ENCODE measurements around the gene FNDC1.

- TF ChIP-seq POLR2A (IDR thresholded peaks at IDR 0.05) (no peak), CTCF (IDR thresholded peaks at IDR 0.05) (no peak)
Measured at GRCh38 chr6:159307246-159307790, 138.1 kb downstream of the FNDC1 start.

Measured in ovary (tissue), 3 donors.